Measurements from ENCODE around the gene NRG3.
A peak's percentile ranks its signal among the peaks of the same experiment; 100 is the strongest.

NRG3 gene

DNA sequence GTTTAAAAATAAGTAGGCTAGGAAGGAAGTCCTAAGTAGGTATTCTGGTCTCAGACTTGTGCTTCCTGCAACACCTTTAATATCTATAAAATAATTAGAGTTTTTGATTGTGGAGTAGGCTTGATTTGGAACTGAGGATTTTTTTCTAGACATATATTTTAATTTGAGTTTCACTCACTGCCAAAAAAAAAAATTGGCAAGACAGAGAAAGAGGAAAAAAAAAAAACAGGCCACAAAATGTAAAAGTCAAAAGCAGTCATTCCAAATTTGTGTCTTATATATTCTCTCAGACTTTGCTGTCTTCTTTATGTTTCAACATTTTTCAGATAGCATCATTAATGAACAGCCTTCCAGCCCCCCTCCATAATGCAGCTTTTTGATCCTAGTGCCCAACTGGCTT lies 346.1 kb downstream of the NRG3 start:
- TF ChIP-seq, protein P1, sequence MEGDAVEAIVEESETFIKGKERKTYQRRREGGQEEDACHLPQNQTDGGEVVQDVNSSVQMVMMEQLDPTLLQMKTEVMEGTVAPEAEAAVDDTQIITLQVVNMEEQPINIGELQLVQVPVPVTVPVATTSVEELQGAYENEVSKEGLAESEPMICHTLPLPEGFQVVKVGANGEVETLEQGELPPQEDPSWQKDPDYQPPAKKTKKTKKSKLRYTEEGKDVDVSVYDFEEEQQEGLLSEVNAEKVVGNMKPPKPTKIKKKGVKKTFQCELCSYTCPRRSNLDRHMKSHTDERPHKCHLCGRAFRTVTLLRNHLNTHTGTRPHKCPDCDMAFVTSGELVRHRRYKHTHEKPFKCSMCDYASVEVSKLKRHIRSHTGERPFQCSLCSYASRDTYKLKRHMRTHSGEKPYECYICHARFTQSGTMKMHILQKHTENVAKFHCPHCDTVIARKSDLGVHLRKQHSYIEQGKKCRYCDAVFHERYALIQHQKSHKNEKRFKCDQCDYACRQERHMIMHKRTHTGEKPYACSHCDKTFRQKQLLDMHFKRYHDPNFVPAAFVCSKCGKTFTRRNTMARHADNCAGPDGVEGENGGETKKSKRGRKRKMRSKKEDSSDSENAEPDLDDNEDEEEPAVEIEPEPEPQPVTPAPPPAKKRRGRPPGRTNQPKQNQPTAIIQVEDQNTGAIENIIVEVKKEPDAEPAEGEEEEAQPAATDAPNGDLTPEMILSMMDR (IDR thresholded peaks at IDR 0.05), result no peak

DNA sequence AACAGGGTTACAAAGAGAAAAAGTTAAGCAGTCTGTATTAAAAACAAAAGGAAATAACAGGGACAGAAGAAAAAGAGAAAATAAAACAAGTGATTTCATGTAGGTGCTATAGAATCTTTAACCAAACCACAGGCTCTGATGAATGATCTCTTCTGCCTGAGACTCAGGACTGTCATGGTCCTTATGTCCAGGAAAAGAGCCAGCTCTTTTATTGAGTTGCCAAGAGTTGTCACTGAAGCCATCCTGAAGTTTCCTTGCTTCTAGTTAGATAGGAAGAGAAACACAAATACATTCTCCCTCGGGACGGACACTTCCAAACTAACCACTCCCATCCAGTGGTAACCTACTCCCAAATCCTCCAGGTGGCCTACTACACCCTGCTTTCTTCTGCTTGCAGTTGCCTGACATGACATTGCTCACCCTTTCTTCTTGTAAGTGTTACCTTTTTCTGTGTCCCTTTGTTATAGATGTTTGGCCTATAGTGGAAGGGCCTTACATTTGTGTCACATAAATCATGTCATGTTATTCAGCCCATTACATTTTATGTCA lies 346.7 kb downstream of the NRG3 start:
- TF ChIP-seq, protein P1 (IDR thresholded peaks at IDR 0.05), result peak; percentile 44; the same call in 1 of the 2 replicates

DNA sequence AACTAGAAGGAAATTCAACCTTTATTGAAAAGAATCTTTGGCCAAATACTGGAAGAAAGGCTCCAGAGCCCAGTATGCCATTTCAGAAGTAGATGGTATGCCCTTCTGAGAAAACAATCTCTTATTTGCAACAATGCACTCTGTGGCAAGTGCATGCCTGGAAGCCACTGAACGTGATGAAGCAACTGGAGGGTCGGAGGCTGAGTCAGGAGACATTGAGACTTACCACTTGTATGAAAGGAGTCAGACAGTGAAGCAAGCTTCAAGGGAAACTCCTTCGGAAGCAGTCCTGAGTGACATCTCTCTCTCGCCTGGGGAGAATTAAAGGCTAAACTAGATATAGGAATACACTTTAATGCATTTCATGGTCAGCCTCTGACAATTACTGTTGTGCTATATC lies 353.7 kb downstream of the NRG3 start:
- TF ChIP-seq, protein P1 (IDR thresholded peaks at IDR 0.05), result no peak

DNA sequence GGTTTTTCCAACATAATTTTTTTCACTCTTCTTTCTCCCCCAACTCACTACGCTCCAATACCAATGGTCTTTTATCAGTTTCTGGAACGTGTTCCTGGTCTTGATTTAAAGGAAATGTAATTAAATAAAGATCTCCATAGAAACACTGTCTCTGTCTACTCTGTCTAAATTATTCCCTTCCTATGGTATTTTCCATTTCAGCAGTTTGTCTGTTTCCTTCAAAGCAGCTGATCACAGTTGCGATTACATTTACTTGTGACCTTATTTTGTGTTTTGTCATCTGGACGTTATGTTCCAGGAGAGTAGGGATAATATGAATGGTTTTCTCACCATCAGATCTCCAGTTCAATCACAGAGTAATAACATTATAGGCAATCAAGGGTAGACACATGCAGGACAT lies 359.2 kb downstream of the NRG3 start:
- TF ChIP-seq, protein P1 (IDR thresholded peaks at IDR 0.05), result no peak

DNA sequence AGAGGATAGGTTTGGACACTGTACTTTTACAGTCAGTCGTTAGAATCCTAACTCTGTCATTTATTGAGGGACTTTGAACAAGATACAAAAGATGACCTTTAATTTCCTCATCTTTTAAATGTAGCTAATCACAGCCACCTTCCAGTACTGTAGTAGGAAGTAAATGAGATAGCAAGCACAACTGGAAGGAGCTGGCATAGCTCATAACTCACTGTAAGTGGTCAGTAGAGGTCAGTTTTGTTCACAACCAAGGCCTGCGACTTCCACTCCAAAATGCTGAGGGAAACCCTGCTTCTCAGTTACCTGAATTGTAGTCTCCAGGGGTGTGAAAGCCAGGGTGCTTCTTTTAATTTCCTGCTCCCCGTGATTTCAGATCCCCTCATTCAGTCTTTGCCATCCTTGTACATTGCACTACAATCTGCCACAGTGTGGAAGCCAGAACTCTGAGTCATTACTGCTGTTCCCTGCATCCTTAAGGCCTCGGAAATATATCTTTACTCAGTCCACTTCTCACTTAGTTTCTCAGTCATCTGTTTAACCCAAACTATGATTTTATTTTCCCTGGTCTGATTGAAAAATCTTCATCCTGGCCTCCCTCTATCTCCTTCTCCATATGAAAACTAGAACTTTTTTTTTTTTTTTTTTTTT lies 361.2 kb downstream of the NRG3 start:
- TF ChIP-seq, protein P1 (IDR thresholded peaks at IDR 0.05), result no peak

DNA sequence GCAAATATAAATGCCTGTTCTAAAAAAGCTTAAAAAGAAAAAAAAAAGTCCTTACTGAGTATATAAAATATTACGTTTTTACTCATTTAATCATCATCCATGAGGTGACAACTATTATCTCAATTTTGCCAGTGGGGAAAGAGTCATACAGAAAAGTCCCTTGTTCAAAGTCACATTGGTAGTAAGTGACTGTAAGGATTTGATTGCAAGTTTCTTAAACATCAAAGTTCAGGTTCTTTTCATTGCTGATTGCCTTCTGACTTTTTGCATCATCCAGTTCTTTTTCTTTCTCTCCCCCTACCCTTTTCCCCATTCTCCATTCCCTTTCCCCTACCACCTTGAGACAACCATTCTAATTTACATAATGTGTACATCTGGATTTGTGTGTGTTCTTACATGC lies 363.3 kb downstream of the NRG3 start:
- TF ChIP-seq, protein P1 (IDR thresholded peaks at IDR 0.05), result no peak

DNA sequence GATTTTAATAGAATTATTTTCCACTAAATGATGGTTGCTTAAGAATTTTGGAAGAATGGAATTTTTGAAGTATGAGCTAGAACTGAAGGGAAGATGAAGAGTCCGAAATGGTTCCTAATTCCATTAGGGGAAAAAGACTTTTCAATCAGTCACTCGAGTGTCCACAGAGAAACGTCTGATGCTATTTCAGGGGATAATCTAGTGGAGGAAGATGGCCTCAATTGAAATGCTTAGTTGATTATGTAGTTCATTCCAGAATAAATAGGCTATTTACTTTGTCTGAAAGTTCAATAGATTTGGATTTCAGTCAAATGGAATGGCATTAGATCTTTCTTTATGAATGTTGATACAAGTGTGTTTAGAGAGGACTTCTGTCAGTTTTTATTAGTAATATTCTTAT lies 365.4 kb downstream of the NRG3 start:
- TF ChIP-seq, protein P1 (IDR thresholded peaks at IDR 0.05), result no peak

Measured in LNCAP (cell line).